ENCODE measurements around the gene GDI1. TPM values are rescaled to one million over a fixed set of nuclear protein-coding genes. Genes with fewer than 3 reads are reported as not detected.

Gene GDI1
- total RNA-seq, 1 donor from 2014 or later = 143 TPM

DNA sequence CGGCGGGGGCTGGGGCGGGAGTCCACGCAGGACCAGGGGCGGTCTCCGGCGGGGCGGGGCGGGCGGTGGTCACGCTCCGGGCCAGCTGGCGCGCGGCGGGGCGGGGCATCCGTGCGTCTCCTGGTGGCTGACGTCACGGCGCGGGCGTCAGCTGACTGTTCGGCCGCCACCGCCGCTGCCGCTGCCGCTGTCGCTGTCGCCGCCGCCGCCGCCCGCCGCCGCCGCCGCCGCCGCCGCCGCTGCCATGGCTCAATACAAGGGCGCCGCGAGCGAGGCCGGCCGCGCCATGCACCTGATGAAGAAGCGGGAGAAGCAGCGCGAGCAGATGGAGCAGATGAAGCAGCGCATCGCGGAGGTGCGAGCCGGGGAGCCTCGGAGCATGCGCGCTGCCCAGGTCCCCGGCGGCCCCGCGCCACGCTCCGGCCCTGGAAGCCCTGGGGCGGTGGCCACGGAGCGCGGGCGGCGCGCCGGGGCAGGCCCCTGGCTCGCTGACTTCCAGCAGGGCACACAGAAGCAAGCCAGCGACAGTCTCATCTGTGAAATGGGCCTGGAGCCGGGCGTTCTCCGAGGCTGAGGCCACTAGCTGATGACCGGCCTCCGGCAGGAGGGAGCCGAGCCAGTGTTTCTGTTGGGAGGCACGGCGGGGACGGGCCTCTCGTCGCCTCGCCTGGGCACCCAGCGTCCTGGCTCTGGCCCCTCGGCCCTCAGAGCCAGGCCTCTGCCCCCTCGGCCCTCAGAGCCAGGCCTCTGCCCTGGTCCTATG lies 7.2 kb downstream of the GDI1 start, which contains the start of gene FAM50A:
FAM50A (plus strand) TSS at position 150 of the 763 bp plus-strand sequence; CDS start at position 245, 95 bp downstream.
- no peaks in the 10 kb centered on the region for H3K27me3 ChIP-seq (ENCODE audit: insufficient read depth, low read length)
- Mint-ChIP-seq H3K4me3 (ENCODE audit: unreplicated experiment) (peak within 1 kb of the TSS; percentile 76), H3K27ac (ENCODE audit: unreplicated experiment) (peak within 1 kb of the TSS; percentile 80), H3K4me1 (ENCODE audit: low read depth, unreplicated experiment) (no peaks in the 10 kb centered on the region), H3K27me3 (ENCODE audit: low read depth, unreplicated experiment) (no peaks in the 10 kb centered on the region), H3K9me3 (ENCODE audit: unreplicated experiment) (no peaks in the 10 kb centered on the region), H3K36me3 (ENCODE audit: low read depth, unreplicated experiment) (peaks cover 1% of the 10 kb centered on the region)
- FAIRE-seq (peak; percentile 52), DNase-seq (ENCODE audit: low read depth) (peak; percentile 15)
- peaks cover 55% of the 10 kb centered on the region for H3K79me2 ChIP-seq (ENCODE audit: insufficient read depth, low read length)
- H3K4me2 ChIP-seq (ENCODE audit: low read length) = peak within 1 kb of the TSS; percentile 87
- H4K20me1 ChIP-seq (ENCODE audit: insufficient read depth, low read length) = peaks cover 43% of the 10 kb centered on the region
- peaks cover 4% of the 10 kb centered on the region for H3K36me3 ChIP-seq (ENCODE audit: insufficient read depth, low read length)
- H3K9ac ChIP-seq (ENCODE audit: low read length) = peak within 1 kb of the TSS; percentile 82
- peaks cover 17% of the 10 kb centered on the region for H3K4me1 ChIP-seq (ENCODE audit: insufficient read depth, low read length)
- H3K27ac ChIP-seq (ENCODE audit: low read depth, low read length) = peak within 1 kb of the TSS; percentile 53
- peak within 1 kb of the TSS; percentile 26 for H2AFZ ChIP-seq (ENCODE audit: low read depth, low read length)
- no peaks in the 10 kb centered on the region for H3K9me3 ChIP-seq (ENCODE audit: insufficient read depth, low read depth, low read length)
- TF ChIP-seq, protein P1, sequence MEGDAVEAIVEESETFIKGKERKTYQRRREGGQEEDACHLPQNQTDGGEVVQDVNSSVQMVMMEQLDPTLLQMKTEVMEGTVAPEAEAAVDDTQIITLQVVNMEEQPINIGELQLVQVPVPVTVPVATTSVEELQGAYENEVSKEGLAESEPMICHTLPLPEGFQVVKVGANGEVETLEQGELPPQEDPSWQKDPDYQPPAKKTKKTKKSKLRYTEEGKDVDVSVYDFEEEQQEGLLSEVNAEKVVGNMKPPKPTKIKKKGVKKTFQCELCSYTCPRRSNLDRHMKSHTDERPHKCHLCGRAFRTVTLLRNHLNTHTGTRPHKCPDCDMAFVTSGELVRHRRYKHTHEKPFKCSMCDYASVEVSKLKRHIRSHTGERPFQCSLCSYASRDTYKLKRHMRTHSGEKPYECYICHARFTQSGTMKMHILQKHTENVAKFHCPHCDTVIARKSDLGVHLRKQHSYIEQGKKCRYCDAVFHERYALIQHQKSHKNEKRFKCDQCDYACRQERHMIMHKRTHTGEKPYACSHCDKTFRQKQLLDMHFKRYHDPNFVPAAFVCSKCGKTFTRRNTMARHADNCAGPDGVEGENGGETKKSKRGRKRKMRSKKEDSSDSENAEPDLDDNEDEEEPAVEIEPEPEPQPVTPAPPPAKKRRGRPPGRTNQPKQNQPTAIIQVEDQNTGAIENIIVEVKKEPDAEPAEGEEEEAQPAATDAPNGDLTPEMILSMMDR (IDR thresholded peaks at IDR 0.05; ENCODE audit: insufficient read depth, low read depth, low read length) = no peak
- no peak for TF ChIP-seq EZH2 (IDR thresholded peaks at IDR 0.05; ENCODE audit: insufficient read depth, low read length)
- H3K4me3 ChIP-seq (ENCODE audit: insufficient read depth, low read depth, low read length) = peak within 1 kb of the TSS; percentile 64

DNA sequence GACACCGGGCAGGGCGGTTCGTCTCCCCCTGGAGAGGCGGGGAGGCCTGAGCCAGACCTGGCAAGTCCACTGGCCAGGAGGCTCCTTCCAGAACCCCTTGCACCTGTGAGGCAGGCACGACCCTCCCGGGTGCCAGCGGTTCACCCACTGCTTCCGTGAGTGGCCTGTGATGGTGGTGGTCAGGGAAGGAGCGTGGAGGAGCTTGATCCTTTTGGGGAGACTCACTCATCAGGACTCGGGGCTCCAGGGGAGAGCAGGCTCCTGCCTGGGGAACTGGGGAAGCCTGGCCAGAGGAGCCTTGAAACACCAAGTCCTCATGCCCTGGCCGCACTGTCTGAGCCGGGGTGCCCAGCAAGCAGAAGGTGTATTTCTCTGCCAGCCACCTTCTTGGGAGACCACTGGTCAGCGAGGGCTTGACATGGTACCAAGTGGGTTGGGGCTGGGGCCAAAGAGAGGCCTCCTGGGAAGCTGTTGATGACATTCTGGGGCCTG lies 7.8 kb downstream of the GDI1 start:
- H3K27ac Mint-ChIP-seq (ENCODE audit: unreplicated experiment) = no peak overlapping the region
- peaks cover 36% of the 10 kb centered on the region for H4K20me1 ChIP-seq (ENCODE audit: insufficient read depth, low read length)
- H3K4me2 ChIP-seq (ENCODE audit: low read length) = peak overlapping the region; percentile 87
- no peak overlapping the region for H2AFZ ChIP-seq (ENCODE audit: low read depth, low read length)
- FAIRE-seq (no peak), DNase-seq (ENCODE audit: low read depth) (no peak)
- peaks cover 17% of the 10 kb centered on the region for H3K4me1 ChIP-seq (ENCODE audit: insufficient read depth, low read length)
- H3K4me3 ChIP-seq (ENCODE audit: insufficient read depth, low read depth, low read length) = peak overlapping the region; percentile 64
- no peaks in the 10 kb centered on the region for H3K9me3 Mint-ChIP-seq (ENCODE audit: unreplicated experiment)
- peak overlapping the region; percentile 73 for H3K4me3 Mint-ChIP-seq (ENCODE audit: unreplicated experiment)
- H3K36me3 Mint-ChIP-seq (ENCODE audit: low read depth, unreplicated experiment) = peaks cover 1% of the 10 kb centered on the region
- H3K4me1 Mint-ChIP-seq (ENCODE audit: low read depth, unreplicated experiment) = no peaks in the 10 kb centered on the region
- H3K27me3 ChIP-seq (ENCODE audit: insufficient read depth, low read length) = no peaks in the 10 kb centered on the region
- peaks cover 4% of the 10 kb centered on the region for H3K36me3 ChIP-seq (ENCODE audit: insufficient read depth, low read length)
- no peaks in the 10 kb centered on the region for H3K27me3 Mint-ChIP-seq (ENCODE audit: low read depth, unreplicated experiment)
- H3K9ac ChIP-seq (ENCODE audit: low read length) = peak overlapping the region; percentile 82
- no peak for TF ChIP-seq EZH2 (IDR thresholded peaks at IDR 0.05; ENCODE audit: insufficient read depth, low read length)
- TF ChIP-seq, protein P1 (IDR thresholded peaks at IDR 0.05; ENCODE audit: insufficient read depth, low read depth, low read length) = no peak
- peak overlapping the region; percentile 53 for H3K27ac ChIP-seq (ENCODE audit: low read depth, low read length)
- no peaks in the 10 kb centered on the region for H3K9me3 ChIP-seq (ENCODE audit: insufficient read depth, low read depth, low read length)
- peaks cover 49% of the 10 kb centered on the region for H3K79me2 ChIP-seq (ENCODE audit: insufficient read depth, low read length)

GRCh38 chrX:154445776-154446175 lies 8.8 kb downstream of the GDI1 start:
- no peak for DNase-seq (ENCODE audit: low read depth)
- Histone ChIP-seq H3K27me3 (ENCODE audit: insufficient read depth, low read length) (no peaks in the 10 kb centered on the region), H3K9me3 (ENCODE audit: insufficient read depth, low read depth, low read length) (no peaks in the 10 kb centered on the region), H3K27ac (ENCODE audit: low read depth, low read length) (no peak overlapping the region), H3K4me2 (ENCODE audit: low read length) (peak overlapping the region; percentile 87), H3K4me3 (ENCODE audit: insufficient read depth, low read depth, low read length) (no peak overlapping the region), H3K79me2 (ENCODE audit: insufficient read depth, low read length) (peaks cover 39% of the 10 kb centered on the region), H3K4me1 (ENCODE audit: insufficient read depth, low read length) (peaks cover 17% of the 10 kb centered on the region), H2AFZ (ENCODE audit: low read depth, low read length) (no peak overlapping the region), H3K36me3 (ENCODE audit: insufficient read depth, low read length) (no peaks in the 10 kb centered on the region), H4K20me1 (ENCODE audit: insufficient read depth, low read length) (peaks cover 28% of the 10 kb centered on the region), H3K9ac (ENCODE audit: low read length) (no peak overlapping the region)
- Mint-ChIP-seq H3K36me3 (ENCODE audit: low read depth, unreplicated experiment) (peaks cover 1% of the 10 kb centered on the region), H3K9me3 (ENCODE audit: unreplicated experiment) (no peaks in the 10 kb centered on the region), H3K4me1 (ENCODE audit: low read depth, unreplicated experiment) (no peaks in the 10 kb centered on the region), H3K27ac (ENCODE audit: unreplicated experiment) (no peak overlapping the region), H3K27me3 (ENCODE audit: low read depth, unreplicated experiment) (no peaks in the 10 kb centered on the region), H3K4me3 (ENCODE audit: unreplicated experiment) (no peak overlapping the region)
- no peak for FAIRE-seq
- TF ChIP-seq, protein P1 (IDR thresholded peaks at IDR 0.05; ENCODE audit: insufficient read depth, low read depth, low read length) = no peak
- no peak for TF ChIP-seq EZH2 (IDR thresholded peaks at IDR 0.05; ENCODE audit: insufficient read depth, low read length)

Measured in astrocyte (in vitro differentiated cells and primary cell).